Suprapubic skin (tissue), 3 donors: ENCODE measurements around the gene SPEG.

Source experiments
- CTCF ChIP-seq, 2 donors: fragments of 200-600 bp in 1 of 2; fragments of 450-650 bp in 1 of 2; sonication (generic) in 1 of 2; IDR thresholded peaks; one replicate each; pipeline ENCODE4 v1.5.1; 2016 to 2019; ENCODE audit warnings: antibody characterized with exemption in 2 of 2, mild to moderate bottlenecking in 1 of 2, moderate library complexity in 1 of 2
- POLR2A ChIP-seq, 2 donors: fragments of 450-650 bp; IDR thresholded peaks; one replicate each; pipeline ENCODE4 v1.6.1; 2017; ENCODE audit warnings: antibody characterized with exemption in 2 of 2, mild to moderate bottlenecking in 2 of 2, moderate library complexity in 2 of 2

- TF ChIP-seq POLR2A (IDR thresholded peaks at IDR 0.05) (no peak), CTCF (IDR thresholded peaks at IDR 0.05) (no peak)
These were observed 26.4 kb upstream of the SPEG start for GRCh38 chr2:219408204-219408603.
